HTERT RPE-1 (cell line): Measurements from ENCODE around the gene TCP10L.

Experiments used
- in situ Hi-C: fragments of 300-500 bp; cut with MboI; formaldehyde crosslinking; loops from 4 replicates; pipeline ENCODE4 v1.14.3; 2020; ENCODE audit warnings: low sequenced_read_pairs

Gene TCP10L

GRCh38 chr21:32525282-32525681 lies 60.0 kb downstream of the TCP10L start:
- in situ Hi-C loops: no loop called here

GRCh38 chr21:32523988-32524719 lies 61.2 kb downstream of the TCP10L start:
- in situ Hi-C loops: no loop called here
